LNCAP (cell line): ENCODE measurements around the gene WDFY3.

Source experiments
- CTCF ChIP-seq: fragments of 450-650 bp; IDR thresholded peaks from 2 replicates; pipeline ENCODE4 v1.5.1; 2017; ENCODE audit warnings: mild to moderate bottlenecking

The WDFY3 gene

GRCh38 chr4:84855774-84856173, 110.7 kb downstream of the WDFY3 start:
- TF ChIP-seq CTCF = no peak

- no peak for TF ChIP-seq CTCF
These were observed 114.4 kb downstream of the WDFY3 start for GRCh38 chr4:84852081-84852480.

- TF ChIP-seq CTCF = no peak
These were observed 117.3 kb downstream of the WDFY3 start for GRCh38 chr4:84849051-84849640.

GRCh38 chr4:84848432-84848831, 118.1 kb downstream of the WDFY3 start:
- TF ChIP-seq CTCF = no peak

- no peak for TF ChIP-seq CTCF
These were observed 118.5 kb downstream of the WDFY3 start for GRCh38 chr4:84847978-84848377.

GRCh38 chr4:84846985-84847384, 119.5 kb downstream of the WDFY3 start:
- no peak for TF ChIP-seq CTCF

- TF ChIP-seq CTCF = no peak
These were observed 125.1 kb downstream of the WDFY3 start for GRCh38 chr4:84841435-84841834.

GRCh38 chr4:84837751-84838150, 128.7 kb downstream of the WDFY3 start:
- no peak for TF ChIP-seq CTCF
